Measurements from ENCODE around the gene U2AF2.
A peak's percentile ranks its signal among the peaks of the same experiment; 100 is the strongest.

Gene U2AF2

DNA sequence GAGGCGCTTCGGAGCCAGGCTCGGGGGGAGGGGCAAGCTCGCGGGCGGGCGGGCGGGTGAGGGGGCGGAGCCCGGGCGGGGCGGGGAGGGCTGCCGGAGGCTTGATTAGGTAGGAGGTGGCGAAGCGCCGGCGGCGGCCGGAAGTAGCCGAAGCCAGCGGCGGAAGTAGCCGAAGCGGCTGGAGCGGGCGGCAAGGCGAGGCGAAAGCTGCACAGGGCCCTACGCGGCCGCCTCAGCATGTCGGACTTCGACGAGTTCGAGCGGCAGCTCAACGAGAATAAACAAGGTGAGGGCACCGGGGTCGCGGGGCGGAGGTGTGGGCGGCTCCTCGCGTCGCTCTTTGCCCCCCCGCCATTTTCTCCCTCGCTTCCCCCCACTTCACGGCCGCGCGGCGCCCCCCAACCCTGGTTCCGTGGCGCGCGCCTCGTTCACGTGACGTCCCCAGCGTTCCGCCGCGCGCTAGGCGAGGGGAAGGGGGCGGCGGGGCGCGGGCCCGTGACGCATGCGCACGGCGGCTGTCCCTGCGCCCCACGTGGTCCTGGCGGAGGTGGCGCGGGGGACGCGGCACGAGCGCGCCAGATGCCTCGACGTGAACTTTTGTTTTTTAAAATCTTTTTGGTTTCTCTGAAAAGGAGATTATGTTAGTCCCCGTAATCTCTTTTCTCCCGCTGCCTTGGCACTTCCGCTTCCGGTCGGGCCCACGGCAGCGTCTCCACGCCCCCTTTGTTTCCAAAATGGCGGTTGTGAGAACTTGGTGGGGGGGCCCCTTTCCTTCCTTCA lies at the start of gene U2AF2:
Gene U2AF2 (plus strand): TSS at position 168 of the 780 bp plus-strand sequence. CDS start 70 bp downstream, at position 238.
- peak in 55 of 56 donors; percentile 27 to 99 (median 95) for DNase-seq

DNA sequence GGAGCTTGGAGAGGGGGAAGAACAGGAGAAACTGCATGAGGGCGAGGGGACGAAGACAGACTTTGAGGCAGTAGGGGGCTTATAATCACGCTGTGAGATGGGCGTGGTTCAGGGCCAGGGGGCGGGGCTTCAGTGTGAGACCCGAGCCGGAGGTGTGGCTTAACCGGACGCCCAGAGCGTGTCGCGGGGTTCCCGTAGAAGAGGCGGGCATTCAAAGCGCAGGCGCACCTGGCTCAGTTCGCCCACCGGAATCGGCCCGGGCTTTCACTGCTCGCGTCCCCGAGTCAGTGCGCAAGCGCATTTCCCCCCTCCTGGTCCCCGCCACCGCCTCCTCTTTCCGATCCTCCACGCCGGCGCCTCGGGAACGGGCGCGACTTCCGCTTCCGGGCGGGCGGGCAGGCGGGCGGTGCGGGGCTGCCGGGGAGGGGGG lies 49.6 kb upstream of the U2AF2 start:
- DNase-seq = peak in 55 of 56 donors; percentile 64 to 98 (median 92)

DNA sequence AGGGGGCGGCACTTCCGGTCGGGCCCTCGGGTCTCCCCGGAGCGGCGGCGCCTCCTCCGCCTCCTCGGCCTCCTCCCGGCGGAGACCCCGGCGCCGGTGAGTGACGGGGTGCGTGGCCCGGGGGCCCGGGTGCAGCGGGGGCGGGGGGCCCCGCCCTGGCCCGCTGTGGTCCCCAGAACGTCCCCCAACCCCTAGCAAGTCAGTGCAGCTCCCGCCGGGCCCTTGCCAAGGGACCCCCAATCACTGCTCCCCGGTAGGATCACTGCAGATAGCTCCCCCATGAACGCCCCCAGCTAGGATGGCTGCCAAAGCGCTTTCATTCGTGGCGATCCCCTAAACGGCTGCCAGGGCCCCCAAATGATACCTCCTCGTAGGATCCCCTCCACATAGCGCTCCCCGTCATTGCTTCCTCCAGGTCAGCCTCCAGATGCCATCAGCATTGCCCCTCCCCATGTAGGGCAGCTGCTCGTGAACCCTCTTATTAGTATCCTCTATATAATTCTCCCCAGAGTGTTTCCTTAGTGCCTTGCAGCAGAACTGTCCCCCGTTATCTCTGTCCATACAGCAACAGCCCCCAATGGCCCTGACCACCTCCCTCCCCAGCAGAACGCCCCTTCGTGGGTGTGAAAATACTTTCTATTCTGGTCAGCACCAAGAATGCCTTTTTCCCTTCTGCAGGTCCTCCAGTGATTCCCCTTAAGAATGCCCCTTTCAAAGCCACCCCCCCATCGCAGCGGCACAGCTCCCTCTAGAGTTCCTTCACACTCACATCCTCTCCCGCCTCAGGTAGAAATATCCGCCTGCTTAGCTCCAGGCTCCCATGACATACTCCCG lies 49.0 kb upstream of the U2AF2 start, which contains the start of gene ZNF865:
Gene ZNF865 (plus strand): TSS at position 11 of the 834 bp plus-strand sequence. CDS start 7,972 bp downstream, outside the sequence.
- DNase-seq = peak in 48 of 56 donors; percentile 19 to 83 (median 52)

DNA sequence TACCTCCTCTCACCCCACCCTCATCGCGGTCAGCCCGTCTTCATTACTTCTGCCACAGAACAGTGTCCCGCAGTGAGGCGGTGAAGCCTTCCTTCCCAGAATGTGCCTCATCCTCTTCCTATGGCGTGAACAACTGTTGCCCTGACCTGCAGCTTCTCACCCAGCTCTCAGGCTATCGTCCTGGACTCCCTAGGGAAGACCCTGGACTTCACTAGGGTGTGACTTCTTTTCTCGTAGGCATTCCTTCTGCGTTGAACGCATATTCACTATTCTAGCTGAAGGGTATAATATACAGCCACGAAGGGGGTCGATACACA lies 48.4 kb upstream of the U2AF2 start:
- DNase-seq = no peak

DNA sequence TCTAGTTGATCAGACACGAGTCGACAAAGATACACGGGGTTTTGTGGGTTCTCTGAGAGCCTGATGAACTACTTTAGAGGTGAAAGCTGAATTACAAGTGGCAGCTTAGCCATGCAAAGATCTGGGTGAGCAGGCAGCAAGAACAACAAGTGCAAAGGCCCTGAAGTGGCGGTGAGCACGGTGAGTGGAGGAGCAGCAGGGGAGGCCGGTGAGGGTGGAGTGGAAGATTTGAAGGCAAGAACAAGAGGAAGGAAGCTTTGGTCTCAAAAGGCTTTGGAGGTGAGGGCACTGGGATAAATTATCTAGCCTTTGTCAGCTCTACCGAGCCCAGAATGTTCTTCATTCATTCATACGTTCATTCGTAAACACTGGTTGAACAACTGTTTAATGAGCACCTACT lies 48.0 kb upstream of the U2AF2 start:
- DNase-seq = no peak

DNA sequence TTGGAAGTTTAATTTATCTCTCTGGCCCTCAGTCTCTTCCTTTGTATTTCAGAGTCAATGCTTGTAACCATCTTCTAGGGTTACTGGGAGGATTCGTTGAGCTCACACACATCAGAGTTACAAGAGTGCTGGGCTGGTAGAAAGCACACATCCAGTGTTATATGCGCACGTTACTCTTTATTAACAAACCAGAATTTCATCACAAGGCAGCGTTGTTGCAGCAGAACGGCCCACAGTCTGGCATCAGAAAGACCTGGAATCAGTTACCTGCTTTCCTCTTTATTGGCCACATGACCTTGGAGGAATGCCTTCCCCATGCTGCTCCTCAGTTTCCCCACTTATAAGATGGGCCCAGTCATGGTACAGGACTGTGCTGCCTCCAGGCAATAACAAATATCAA lies 45.5 kb upstream of the U2AF2 start:
- no peak for DNase-seq

DNA sequence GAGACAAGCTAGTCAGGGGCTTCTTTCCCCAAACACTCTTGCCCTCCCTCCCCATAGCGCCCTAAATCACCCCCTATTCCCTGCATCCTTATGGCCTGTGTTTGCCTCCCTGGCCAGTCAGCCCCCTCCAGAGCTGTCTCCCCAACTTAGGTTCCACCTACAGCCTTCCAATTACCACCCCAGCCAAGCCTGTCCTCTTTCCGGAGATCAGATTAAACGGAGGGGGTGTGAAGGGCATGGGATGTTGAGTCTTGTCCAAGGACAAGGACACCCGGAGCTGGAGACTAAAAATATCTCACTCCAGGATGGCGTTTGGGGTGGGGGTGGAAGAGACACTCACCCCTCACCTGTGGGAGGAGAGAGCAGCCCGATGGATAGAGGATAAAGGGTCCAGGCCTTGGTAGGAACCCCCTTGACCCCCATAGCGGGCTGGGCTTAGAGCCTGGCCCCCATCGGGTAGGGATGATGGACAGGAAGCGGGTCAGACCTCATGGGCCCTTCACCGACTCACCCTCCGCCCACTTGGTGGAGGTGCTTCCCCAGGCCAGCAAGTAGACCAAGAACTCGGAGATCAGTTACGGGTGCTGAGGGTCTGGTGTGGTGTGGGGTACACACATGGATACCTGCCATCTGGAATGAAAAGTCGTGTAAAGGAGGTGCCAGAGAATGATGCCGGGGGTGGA lies 43.4 kb upstream of the U2AF2 start:
- peak in 1 of 56 donors; percentile 16 for DNase-seq

DNA sequence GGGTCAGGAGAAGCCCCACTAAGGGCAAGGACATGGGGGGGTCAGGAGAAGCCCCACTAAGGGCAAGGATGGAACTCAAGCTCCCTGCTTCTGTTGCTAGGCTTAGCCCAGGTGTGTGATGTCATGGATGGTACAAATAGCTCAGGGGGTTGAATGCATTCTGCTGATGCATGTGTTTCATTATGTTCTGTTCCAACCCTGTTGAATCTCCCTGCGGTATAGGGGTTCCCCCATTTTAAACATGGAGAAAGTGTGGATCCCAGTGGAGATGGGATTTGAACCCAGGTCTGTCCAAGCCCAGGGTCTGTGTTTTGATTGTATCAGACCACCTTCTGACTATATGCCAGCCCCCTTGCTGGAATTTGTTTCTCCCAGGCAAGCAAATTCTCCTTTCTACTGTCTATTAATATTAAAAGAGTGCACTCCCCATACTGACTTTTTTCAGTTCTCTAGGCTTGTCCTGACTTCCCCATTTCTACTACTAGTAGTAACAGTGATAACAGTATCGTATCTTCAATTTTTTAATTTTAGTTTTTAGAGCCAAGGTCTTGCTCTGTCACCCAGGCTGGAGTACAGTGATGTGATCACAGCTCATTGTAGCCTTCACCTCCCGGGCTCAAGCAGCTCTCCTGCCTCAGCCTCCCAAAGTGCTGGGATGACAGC lies 42.7 kb upstream of the U2AF2 start:
- DNase-seq = no peak

DNA sequence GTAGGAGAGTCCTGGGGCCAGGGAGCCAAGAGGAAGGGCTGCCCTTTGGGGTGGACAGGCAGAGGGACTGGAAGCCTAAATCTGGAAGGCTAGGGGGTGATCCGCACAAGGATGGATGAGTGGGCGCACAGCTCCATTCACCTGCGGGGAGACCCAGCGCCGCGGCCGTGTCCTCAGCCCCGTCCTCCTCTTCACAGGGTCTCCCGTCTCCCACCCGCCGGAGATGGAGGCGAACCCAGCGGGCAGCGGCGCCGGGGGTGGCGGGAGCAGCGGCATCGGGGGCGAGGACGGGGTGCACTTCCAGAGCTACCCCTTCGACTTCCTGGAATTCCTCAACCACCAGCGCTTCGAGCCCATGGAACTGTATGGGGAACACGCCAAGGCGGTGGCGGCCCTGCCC lies 41.4 kb upstream of the U2AF2 start:
- no peak for DNase-seq

DNA sequence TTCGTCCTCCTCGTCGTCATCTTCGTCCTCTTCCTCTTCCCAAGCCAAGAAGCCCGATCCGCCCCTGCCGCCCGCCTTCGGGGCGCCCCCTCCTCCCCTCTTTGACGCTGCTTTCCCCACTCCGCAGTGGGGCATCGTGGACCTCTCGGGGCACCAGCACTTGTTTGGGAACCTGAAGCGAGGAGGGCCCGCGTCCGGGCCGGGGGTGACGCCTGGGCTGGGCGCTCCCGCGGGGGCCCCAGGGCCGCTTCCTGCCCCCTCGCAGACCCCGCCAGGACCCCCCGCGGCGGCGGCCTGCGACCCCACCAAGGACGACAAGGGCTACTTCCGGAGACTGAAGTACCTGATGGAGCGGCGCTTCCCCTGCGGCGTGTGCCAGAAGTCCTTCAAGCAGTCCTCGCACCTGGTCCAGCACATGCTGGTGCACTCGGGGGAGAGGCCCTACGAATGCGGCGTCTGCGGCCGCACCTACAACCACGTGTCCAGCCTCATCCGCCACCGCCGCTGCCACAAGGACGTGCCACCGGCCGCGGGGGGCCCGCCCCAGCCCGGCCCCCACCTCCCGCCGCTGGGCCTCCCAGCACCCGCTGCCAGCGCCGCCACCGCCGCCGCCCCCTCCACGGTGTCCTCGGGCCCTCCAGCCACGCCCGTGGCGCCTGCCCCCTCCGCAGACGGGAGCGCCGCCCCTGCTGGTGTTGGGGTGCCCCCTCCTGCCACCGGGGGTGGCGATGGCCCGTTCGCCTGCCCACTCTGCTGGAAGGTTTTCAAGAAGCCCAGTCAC lies 40.7 kb upstream of the U2AF2 start:
- no peak for DNase-seq

DNA sequence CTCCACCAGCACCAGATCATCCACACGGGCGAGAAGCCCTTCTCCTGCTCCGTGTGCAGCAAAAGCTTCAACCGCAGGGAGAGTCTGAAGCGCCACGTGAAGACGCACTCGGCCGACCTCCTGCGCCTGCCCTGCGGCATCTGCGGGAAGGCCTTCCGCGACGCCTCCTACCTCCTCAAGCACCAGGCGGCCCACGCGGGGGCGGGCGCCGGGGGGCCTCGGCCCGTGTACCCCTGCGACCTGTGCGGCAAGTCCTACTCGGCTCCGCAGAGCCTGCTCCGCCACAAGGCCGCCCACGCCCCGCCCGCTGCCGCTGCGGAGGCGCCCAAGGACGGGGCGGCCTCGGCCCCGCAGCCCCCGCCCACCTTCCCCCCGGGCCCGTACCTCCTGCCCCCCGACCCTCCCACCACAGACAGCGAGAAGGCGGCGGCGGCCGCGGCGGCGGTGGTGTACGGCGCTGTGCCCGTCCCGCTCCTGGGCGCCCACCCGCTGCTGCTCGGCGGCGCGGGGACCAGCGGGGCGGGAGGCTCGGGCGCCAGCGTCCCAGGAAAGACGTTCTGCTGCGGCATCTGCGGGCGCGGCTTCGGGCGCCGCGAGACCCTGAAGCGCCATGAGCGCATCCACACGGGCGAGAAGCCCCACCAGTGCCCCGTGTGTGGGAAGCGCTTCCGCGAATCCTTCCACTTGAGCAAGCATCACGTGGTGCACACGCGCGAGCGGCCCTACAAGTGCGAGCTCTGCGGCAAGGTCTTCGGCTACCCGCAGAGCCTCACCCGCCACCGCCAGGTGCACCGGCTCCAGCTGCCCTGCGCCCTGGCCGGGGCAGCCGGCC lies 39.9 kb upstream of the U2AF2 start:
- DNase-seq = no peak

DNA sequence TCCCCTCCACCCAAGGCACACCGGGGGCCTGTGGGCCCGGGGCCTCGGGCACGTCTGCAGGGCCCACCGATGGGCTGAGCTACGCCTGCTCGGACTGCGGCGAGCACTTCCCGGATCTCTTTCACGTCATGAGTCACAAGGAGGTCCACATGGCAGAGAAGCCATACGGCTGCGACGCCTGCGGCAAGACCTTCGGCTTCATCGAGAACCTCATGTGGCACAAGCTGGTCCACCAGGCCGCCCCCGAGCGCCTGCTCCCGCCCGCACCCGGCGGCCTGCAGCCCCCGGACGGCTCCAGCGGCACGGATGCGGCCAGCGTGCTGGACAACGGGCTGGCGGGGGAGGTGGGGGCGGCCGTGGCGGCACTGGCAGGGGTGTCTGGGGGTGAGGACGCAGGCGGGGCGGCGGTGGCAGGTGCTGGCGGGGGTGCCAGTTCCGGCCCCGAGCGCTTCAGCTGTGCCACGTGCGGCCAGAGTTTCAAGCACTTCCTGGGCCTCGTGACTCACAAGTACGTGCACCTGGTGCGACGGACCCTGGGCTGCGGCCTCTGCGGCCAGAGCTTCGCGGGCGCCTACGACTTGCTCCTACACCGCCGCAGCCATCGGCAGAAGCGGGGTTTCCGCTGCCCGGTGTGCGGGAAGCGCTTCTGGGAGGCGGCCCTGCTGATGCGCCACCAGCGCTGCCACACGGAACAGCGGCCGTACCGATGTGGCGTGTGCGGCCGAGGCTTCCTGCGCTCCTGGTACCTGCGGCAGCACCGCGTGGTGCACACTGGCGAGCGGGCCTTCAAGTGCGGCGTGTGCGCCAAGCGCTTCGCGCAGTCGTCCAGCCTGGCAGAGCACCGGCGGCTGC lies 39.1 kb upstream of the U2AF2 start:
- no peak for DNase-seq

DNA sequence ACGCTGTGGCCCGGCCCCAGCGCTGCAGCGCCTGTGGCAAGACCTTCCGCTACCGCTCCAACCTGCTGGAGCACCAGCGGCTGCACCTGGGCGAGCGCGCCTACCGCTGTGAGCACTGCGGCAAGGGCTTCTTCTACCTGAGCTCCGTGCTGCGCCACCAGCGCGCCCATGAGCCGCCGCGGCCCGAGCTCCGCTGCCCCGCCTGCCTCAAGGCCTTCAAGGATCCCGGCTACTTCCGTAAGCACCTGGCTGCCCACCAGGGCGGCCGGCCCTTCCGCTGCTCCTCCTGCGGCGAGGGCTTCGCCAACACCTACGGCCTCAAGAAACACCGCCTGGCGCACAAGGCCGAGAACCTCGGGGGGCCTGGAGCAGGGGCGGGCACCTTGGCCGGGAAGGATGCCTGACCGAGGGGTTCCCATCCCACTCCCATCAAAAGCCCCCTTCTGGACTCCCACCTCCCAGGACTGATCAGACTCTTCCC lies 38.4 kb upstream of the U2AF2 start:
- DNase-seq = no peak

DNA sequence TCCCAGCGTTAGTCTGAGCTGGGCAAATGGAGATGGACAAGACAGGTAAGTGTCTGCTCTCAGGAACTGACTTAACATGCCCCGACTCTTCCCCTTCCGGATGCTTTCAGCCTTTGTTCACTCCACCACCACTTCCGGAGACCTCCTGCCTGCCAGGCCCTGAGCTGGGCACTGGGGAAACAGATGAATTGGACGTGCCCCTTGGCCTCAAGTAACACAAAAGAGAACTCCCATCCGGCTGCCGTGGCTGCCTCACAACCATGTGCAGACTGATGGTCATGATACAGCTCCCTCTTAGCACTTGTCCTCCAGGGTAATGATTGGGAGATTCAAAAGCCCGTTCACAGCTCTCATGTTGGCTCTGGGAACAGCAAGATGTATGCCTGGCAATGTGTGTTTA lies 37.4 kb upstream of the U2AF2 start:
- no peak for DNase-seq

DNA sequence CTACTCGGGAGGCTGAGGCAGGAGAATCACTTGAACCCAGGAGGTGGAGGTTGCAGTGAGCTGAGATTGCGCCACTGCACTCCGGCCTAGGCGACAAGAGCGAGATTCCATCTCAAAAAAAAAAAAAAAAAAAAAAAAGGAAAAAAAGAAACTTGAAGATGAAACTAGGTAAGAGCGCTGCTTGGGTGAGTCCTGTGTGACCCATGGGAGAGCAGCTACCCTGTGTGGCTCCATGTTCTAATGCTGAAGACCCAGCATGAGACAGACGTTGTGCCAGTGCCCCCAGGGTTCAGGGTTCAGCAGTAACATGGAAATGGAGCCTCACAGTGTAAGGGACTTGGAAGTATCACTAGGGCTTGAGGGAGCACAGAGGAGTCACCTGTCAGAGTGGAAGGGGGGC lies 36.4 kb upstream of the U2AF2 start:
- DNase-seq = no peak

DNA sequence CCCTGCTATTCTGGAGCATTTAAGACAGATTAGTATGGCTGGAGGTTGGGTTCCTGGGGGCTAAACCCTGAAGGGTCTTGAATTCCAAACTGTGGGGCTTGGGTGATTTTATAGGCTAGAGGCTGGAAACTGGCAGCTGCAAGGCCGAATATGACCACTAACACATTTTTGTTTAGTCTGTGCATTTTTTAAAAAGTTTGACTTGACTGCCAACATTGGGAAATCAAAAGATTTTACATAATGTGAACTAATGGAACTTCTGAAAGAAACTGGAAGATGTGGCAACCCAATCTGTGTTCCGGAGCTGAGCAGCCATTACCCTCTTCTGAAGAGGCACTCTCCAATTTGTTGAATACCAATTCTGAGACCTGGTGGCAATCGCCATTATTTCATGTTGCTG lies 35.5 kb upstream of the U2AF2 start:
- DNase-seq = no peak

DNA sequence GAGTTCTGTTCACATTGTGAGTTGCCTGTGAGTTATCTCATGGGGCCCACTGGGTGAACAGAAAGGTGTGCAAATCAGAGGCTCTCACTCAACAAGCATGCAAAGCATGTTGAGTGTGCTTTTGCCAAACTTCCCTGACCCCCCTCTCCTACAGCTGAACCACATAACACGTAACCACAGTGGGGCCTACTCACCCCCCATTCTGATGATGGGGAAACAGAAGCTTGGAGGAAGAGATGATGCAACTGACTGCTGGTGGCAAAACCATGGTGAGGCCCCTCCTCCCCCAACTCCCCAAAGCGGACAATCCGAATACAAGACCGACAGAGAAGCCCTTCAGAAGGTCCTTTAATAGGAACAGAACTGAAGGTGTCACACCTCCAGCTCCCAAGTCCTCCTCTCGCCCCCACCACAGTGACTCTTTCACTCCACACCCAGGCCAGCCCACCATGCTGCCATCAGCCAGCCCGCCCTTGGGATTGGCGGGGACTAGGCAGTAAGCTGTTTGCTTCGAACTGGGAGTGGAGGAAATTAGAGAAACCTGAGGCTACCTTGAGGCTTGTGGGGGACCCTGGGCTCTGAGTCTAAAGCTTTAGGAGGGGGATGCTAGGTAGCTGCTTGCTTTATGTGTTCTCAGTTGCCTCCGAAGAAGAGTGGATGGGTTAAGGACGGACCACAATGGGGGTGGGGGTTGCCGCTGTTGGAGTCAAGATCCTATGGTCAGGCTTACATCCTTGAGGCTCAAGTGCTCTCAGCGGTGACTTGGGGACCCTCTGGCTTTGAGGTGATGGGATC lies 34.2 kb upstream of the U2AF2 start:
- no peak for DNase-seq
